Stimulated activated CD8-positive, alpha-beta memory T cell treated with anti-CD3 and anti-CD28 coated beads, Interleukin-15, amount 100 ng/mL, for 1 hour (primary cell): Measurements from ENCODE around the gene STAG1.
"Not testable (repeated sequence)": the region's sequence is repeated elsewhere in the genome, so short reads cannot be mapped to it uniquely, and the experiment has no call there.

ENCODE experiments used
- DNase-seq: peaks from one replicate; pipeline ENCODE4 v3.0.0-alpha.2; 2020; ENCODE audit warnings: low read depth

STAG1 gene

GRCh38 chr3:136396916-136397315, 355.3 kb downstream of the STAG1 start:
- no peak for DNase-seq

- no peak for DNase-seq
Measured at GRCh38 chr3:136390574-136390973, 361.6 kb downstream of the STAG1 start.

GRCh38 chr3:136387031-136387430, 365.1 kb downstream of the STAG1 start:
- DNase-seq, result no peak

- no peak for DNase-seq
Measured at GRCh38 chr3:136385457-136385856, 366.7 kb downstream of the STAG1 start.

- DNase-seq, result no peak
Measured at GRCh38 chr3:136381051-136381450, 371.1 kb downstream of the STAG1 start.

GRCh38 chr3:136380530-136380929, 371.6 kb downstream of the STAG1 start:
- DNase-seq, result no peak

- DNase-seq, result no peak
Measured at GRCh38 chr3:136378011-136378410, 374.2 kb downstream of the STAG1 start.

- no peak for DNase-seq
Measured at GRCh38 chr3:136377508-136377907, 374.7 kb downstream of the STAG1 start.

DNA sequence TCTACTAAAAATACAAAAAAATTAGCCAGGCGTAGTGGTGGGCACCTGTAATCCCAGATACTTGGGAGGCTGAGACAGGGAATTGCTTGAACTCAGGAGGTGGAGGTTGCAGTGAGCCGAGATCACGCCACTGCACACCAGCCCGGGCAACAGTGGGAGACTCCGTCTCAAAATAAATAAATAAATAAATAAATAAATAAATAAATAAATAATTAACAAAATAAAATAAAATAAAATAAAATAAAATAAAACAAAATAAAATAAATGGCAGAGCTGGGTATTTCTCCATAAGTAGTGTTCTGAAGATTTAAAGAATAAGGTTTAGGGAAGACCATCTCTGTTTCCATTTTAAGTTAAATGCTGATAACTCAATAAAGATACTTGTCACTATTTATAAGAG, 376.4 kb downstream of the STAG1 start:
- not testable (repeated sequence) for DNase-seq

DNA sequence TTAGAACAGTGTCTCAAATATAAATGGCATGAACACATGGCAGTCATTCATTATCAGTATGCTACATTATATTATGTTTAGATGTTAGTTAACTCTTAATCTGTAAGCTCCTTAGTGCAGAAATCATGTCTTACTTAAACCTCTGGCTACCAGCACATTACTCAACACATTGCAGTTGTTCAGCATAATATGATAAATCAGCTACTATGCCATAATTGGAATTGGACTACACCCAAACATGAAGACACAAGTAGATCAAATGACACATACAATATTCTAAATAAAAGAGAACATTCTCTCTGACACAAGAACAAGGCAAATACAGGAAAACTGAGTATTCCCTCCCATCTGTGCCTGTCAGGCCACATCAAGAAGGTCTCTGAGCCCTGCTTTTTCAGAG, 385.9 kb downstream of the STAG1 start:
- no peak for DNase-seq

DNA sequence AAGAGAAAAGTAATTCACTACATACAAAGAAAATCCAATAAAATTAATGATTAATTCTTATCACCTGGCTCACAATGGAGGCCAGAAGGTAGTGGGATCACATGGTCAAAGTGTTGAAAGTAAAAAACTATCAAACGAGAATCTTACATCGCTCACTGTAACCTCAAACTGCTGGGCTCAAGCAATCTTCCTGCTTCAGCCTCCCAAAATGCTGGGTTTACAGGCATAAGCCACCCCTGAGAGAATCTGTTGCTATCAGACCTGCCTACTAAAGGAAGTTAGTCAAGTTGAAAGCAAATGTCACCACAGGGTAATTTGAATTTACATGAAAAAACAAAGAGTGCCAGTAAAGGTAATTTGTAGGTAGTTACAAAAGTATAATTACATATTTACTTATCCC, 398.7 kb downstream of the STAG1 start:
- DNase-seq, result no peak

- DNase-seq, result no peak
Measured at GRCh38 chr3:136351905-136352304, 400.3 kb downstream of the STAG1 start.

DNA sequence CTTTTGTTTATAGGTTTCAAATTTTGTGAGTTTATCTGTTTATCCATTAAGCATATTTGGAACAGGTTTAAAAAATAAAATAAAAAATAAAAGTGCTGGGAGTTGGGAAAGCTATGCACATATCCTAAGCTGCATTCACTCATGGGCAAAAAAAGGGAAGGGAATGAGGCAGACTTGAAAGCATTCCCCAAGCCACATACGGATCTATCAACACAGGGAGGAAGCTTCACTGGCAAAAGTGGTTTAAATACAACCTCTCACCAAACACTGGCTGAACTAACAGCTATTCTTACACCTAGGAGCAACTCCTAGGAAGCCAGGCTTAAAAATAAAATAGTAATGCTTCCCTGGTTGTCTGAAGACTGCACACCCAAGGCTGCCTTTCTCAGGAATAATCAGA, 400.8 kb downstream of the STAG1 start:
- DNase-seq, result no peak

DNA sequence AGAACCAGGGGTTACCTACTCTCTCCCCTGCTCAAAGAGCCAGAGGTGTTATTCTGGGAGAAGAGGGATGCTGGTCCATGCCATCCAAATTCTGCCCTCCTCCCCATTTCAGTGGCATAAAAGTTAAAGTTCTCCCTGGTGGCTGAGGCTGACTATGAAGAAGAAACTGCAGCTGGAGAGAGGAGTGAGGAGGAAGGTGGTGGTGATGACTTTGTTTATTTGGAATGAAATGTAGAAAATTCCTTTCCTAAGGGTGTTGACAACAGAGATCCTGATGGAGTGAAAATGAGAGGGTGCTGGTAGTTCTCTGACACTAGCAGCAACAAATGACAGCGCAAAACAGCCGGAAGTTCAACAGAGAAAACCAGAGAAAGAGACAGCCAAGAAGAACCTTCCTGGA, 401.6 kb downstream of the STAG1 start:
- DNase-seq, result no peak

DNA sequence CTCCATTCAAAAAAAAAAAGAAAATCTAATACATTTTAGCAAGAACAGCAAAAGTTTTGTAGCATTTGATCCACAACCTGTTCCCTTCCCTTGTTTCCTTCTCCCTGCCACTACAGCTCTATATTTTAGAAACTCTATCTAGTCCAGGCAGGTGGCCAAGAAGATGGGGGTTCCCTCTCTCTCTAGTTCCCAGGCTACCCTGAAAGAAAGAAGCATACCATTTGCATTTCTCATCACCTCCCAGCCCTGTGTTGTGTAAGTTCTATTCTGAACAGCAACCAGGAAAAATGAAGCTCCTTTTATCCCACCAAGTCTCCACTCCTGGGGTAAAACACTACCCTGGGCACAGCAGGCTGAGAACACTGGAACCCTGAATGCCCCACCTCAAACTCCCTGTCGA, 402.0 kb downstream of the STAG1 start:
- no peak for DNase-seq

GRCh38 chr3:136346486-136346885, 405.7 kb downstream of the STAG1 start:
- DNase-seq, result no peak

GRCh38 chr3:136343873-136344555, 408.2 kb downstream of the STAG1 start:
- no peak for DNase-seq

- no peak for DNase-seq
Measured at GRCh38 chr3:136343446-136343845, 408.7 kb downstream of the STAG1 start.

DNA sequence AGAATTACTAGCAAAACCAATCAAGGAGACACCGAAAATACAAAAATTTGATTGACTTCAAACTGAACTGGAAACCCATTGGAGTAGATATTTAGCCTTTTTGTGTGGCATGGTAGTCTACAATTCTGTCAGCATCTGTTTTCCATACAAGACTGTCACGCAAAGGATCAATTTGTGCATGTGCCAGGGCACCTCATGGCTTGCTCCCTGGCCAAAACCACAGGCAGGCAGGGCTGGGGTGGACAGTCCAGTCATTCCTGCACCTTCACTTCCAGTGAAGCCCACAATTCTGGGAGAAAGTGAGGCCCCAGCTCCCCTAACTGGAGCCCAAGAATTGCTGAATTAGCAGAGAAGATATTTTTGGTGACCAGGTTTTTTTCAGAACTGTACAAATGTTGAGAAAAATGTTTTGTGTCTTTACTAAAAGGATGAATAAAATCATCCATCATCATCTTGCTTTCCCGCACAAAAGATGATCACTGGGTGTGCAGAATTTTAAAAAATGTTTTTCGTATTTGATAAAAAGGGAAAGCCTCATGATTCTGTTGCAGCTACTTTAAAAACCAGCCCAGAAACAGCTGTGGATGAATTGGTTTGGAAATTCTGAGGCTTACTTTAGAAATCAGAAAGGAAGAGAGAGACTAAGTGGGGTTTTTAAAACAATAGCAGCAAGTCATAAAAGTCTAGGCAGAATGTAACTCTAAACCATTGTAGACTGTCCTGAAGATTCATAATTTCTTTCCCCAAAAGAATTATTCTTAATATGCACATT, 415.7 kb downstream of the STAG1 start:
- DNase-seq, result no peak

DNA sequence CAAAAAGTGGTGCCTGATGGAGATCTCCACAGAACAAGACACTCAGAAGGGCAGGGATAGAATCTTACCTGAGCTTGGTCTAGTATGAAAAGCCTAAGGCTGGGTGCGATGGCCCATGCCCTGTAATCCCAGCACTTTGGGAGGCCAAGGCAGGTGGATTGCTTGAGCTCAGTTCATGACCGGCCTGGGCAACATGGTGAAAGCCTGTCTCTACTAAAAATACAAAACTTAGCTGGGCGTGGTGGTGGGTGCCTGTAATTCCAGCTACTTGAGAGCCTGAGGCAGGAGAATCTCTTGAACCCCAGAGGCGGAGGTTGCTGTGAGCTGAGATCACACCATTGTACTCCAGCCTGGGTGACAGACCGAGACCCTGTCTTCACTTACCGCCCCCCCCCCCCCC, 417.5 kb downstream of the STAG1 start:
- not testable (repeated sequence) for DNase-seq

- DNase-seq, result no peak
Measured at GRCh38 chr3:136334209-136334608, 418.0 kb downstream of the STAG1 start.

- DNase-seq, result no peak
Measured at GRCh38 chr3:136332776-136333175, 419.4 kb downstream of the STAG1 start.

- no peak for DNase-seq
Measured at GRCh38 chr3:136332302-136332701, 419.9 kb downstream of the STAG1 start.

DNA sequence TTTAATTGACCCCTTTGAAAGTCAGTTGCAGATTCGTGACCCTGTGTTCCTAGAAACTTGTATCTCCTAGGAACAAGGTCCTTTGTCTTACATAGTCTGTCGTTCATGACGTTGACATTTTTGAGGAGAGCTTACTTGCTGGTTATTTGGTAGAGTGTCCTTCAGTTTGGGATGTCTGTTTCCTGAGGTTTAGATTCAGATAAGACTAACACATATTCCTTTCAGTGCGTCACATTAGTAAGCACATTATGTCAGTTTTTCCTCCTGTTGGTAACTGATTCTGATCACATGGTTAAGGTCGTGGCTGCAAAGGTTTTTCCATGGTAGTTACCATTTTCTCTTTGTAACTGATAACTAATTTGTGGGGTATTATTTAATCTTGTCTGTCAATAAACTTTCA, 421.3 kb downstream of the STAG1 start:
- DNase-seq, result no peak
